KMS-11 (cell line): ENCODE measurements around the gene ZBTB7C.

Source experiments
- H2AFZ ChIP-seq: fragments of 200-600 bp; sonication (generic); 2 replicates; pipeline ENCODE4 v1.6.1; 2016; ENCODE audit warnings: antibody characterized with exemption, mixed run types, low read depth
- H3K27ac ChIP-seq: fragments of 200-600 bp; sonication (generic); 2 replicates; pipeline ENCODE4 v1.6.1; 2016; ENCODE audit warnings: mild to moderate bottlenecking, mixed run types
- H3K27me3 ChIP-seq: fragments of 200-600 bp; sonication (generic); 2 replicates; pipeline ENCODE4 v1.6.1; 2017; ENCODE audit warnings: mild to moderate bottlenecking, low read depth, mixed run types, moderate library complexity; ENCODE audit not compliant: insufficient read depth
- H3K36me3 ChIP-seq: fragments of 200-600 bp; sonication (generic); 2 replicates; pipeline ENCODE4 v1.6.1; 2017; ENCODE audit warnings: mild to moderate bottlenecking, mixed run types; ENCODE audit not compliant: insufficient read depth
- H3K4me1 ChIP-seq: fragments of 200-600 bp; sonication (generic); 2 replicates; pipeline ENCODE4 v1.6.1; 2016; ENCODE audit warnings: mild to moderate bottlenecking, low read depth, mixed run types; ENCODE audit not compliant: poor library complexity, severe bottlenecking
- H3K4me2 ChIP-seq: fragments of 200-600 bp; sonication (generic); 2 replicates; pipeline ENCODE4 v1.7.0; 2016; ENCODE audit warnings: mild to moderate bottlenecking, mixed run types
- H3K4me3 ChIP-seq: fragments of 200-600 bp; sonication (generic); IDR thresholded peaks from 2 replicates; pipeline ENCODE4 v1.6.1; 2017; ENCODE audit warnings: low read depth, low read length, mixed read lengths; ENCODE audit not compliant: insufficient read depth
- H3K79me2 ChIP-seq: fragments of 200-600 bp; sonication (generic); 2 replicates; pipeline ENCODE4 v1.6.1; 2016; ENCODE audit warnings: low read depth, mixed run types; ENCODE audit not compliant: insufficient read depth
- H3K9ac ChIP-seq: fragments of 200-600 bp; sonication (generic); 2 replicates; pipeline ENCODE4 v1.6.1; 2016; ENCODE audit warnings: mild to moderate bottlenecking, mixed run types
- H4K20me1 ChIP-seq: fragments of 200-600 bp; sonication (generic); 2 replicates; pipeline ENCODE4 v1.6.1; 2016; ENCODE audit warnings: mild to moderate bottlenecking, mixed run types; ENCODE audit not compliant: insufficient read depth
- CTCF ChIP-seq: fragments of 200-600 bp; sonication (generic); conservative IDR thresholded peaks from 2 replicates; pipeline ENCODE4 v1.6.1; 2017; ENCODE audit warnings: low read depth, mild to moderate bottlenecking, antibody characterized with exemption, low read length, moderate library complexity, mixed read lengths

Gene ZBTB7C

GRCh38 chr18:48254077-48254602 lies 155.0 kb downstream of the ZBTB7C start:
- H3K36me3 ChIP-seq: no peaks in the 10 kb centered on the region
- H2AFZ ChIP-seq: no peak overlapping the region
- H3K27me3 ChIP-seq: no peaks in the 10 kb centered on the region
- H3K9ac ChIP-seq: no peak overlapping the region
- no peaks in the 10 kb centered on the region for H3K79me2 ChIP-seq
- no peak overlapping the region for H3K27ac ChIP-seq
- no peaks in the 10 kb centered on the region for H4K20me1 ChIP-seq
- no peak overlapping the region for H3K4me3 ChIP-seq
- no peak overlapping the region for H3K4me2 ChIP-seq
- H3K4me1 ChIP-seq: no peaks in the 10 kb centered on the region
- no peak for TF ChIP-seq CTCF

GRCh38 chr18:48252525-48252924 lies 156.7 kb downstream of the ZBTB7C start:
- Histone ChIP-seq H3K27me3 (no peaks in the 10 kb centered on the region), H4K20me1 (no peaks in the 10 kb centered on the region), H3K27ac (no peak overlapping the region), H3K4me3 (no peak overlapping the region), H3K4me2 (no peak overlapping the region), H3K4me1 (no peaks in the 10 kb centered on the region), H3K36me3 (no peaks in the 10 kb centered on the region), H3K9ac (no peak overlapping the region), H2AFZ (no peak overlapping the region), H3K79me2 (no peaks in the 10 kb centered on the region)
- TF ChIP-seq CTCF: no peak

- Histone ChIP-seq H4K20me1 (no peaks in the 10 kb centered on the region), H3K4me3 (no peak overlapping the region), H2AFZ (no peak overlapping the region), H3K9ac (no peak overlapping the region), H3K4me2 (no peak overlapping the region), H3K27ac (no peak overlapping the region), H3K27me3 (no peaks in the 10 kb centered on the region), H3K79me2 (no peaks in the 10 kb centered on the region), H3K36me3 (no peaks in the 10 kb centered on the region), H3K4me1 (no peaks in the 10 kb centered on the region)
- no peak for TF ChIP-seq CTCF
Measured at GRCh38 chr18:48250918-48251317, 158.3 kb downstream of the ZBTB7C start.

GRCh38 chr18:48250362-48250907 lies 158.7 kb downstream of the ZBTB7C start:
- H3K36me3 ChIP-seq: no peaks in the 10 kb centered on the region
- no peak overlapping the region for H3K4me2 ChIP-seq
- H3K27ac ChIP-seq: no peak overlapping the region
- no peak for TF ChIP-seq CTCF
- H3K79me2 ChIP-seq: no peaks in the 10 kb centered on the region
- H3K4me1 ChIP-seq: no peaks in the 10 kb centered on the region
- H3K27me3 ChIP-seq: no peaks in the 10 kb centered on the region
- H2AFZ ChIP-seq: no peak overlapping the region
- no peak overlapping the region for H3K9ac ChIP-seq
- H4K20me1 ChIP-seq: no peaks in the 10 kb centered on the region
- H3K4me3 ChIP-seq: no peak overlapping the region
